Mesothelial cell of epicardium (in vitro differentiated cells): ENCODE data around the gene UPK3BL1. TPM values are rescaled to one million over a fixed set of nuclear protein-coding genes. Genes with fewer than 3 reads are reported as not detected.
"Not testable (repeated sequence)": the region's sequence is repeated elsewhere in the genome, so short reads cannot be mapped to it uniquely, and the experiment has no call there.

Source experiments
- DNase-seq, 2 experiments: peaks; one replicate each; pipeline ENCODE4 v3.0.0; 2021; ENCODE audit warnings: low spot score in 2 of 2; ENCODE audit not compliant: unreplicated experiment in 2 of 2
- H3K27ac Mint-ChIP-seq: 2 replicates; pipeline ENCODE4 v1.8.0; 2021; ENCODE audit warnings: mixed read lengths
- H3K27me3 Mint-ChIP-seq: 2 replicates; pipeline ENCODE4 v1.8.0; 2021; ENCODE audit warnings: low read depth, mixed read lengths
- H3K36me3 Mint-ChIP-seq: 2 replicates; pipeline ENCODE4 v1.8.0; 2021; ENCODE audit warnings: mixed read lengths
- H3K4me1 Mint-ChIP-seq: 2 replicates; pipeline ENCODE4 v1.8.0; 2021; ENCODE audit warnings: mixed read lengths
- H3K4me3 Mint-ChIP-seq: 2 replicates; pipeline ENCODE4 v1.8.0; 2021; ENCODE audit warnings: mild to moderate bottlenecking, moderate library complexity, mixed read lengths
- H3K9me3 Mint-ChIP-seq: 2 replicates; pipeline ENCODE4 v1.8.0; 2021; ENCODE audit warnings: mixed read lengths
- total RNA-seq: library from RNA; stranded (reverse); gene quantifications from 3 replicates; pipeline ENCODE4 v1.2.1, GENCODE V29; 2021

The UPK3BL1 gene
- total RNA-seq, 1 donor from 2014 or later: 26.8 TPM

DNA sequence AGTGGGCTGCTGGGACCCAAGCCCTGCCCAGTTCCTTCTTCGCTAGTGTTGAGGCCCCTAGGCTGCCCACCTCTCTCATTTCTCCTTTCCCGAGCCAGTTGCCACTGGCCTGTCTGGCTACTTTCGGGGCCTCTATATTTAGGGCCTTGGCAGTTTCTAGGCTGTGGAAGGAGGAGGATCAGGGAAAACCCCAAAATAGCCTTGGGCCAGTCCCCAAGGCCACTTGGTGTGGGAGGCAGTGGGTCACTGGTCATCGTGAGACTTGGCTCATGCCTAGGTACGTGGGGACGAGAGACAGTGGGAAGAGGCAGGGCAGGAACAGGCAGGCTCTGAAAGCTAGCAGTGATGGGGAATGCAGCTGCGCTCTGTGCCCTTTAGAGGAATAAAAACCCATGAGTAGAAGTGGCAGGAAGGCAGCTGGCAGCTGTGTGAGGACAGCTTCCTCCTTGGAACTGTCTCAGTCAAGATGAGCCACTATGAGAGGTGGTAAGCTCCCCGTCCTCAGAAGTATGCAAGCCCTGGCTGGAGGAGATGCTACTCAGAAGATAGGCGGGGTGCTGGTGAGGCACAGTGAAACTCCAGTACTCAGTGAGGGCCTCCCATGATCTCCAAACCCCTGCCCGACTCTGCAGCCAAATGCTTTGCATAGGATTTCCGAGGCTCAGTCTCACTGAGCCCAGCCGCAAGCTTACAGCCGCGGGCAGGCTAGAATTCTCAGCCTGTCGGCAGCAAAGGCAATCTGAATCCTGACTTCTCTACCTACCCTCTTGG, 28.8 kb downstream of the UPK3BL1 start:
- not testable (repeated sequence) for H3K4me1 Mint-ChIP-seq, H3K36me3 Mint-ChIP-seq, DNase-seq, H3K27me3 Mint-ChIP-seq, H3K27ac Mint-ChIP-seq, H3K4me3 Mint-ChIP-seq, H3K9me3 Mint-ChIP-seq

DNA sequence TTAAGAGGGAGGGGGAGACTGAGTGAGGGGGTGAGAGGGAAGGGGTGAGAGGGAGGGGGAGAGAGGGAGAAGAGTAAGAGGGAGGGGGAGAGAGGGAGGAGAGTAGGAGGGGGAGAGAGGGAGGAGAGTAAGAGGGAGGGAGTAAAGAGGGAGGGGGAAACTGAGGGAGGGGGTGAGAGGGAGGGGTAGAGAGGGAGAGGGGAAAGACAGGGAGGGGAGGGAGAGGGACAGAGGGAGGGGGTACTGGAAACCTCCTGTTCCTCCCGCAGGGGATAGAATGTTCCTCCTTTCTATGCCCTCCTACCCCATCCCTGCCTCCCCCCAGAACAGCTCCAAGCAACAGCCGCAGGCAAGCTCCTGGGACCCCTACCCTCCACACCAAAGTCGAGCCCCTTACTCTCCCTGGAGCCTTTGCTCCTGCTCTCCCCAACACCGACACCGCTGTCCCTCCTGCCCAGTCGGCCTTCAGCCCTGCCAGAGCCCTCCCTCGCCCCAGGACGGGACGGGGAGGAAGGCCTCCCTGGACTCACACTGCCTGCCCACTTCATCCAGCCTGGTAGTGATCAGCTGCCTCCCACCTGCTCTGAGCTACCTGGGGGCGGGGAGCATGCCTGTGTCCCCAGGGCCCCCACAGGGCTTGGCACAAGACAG, 30.8 kb downstream of the UPK3BL1 start:
- not testable (repeated sequence) for H3K27ac Mint-ChIP-seq, H3K27me3 Mint-ChIP-seq, H3K36me3 Mint-ChIP-seq, H3K4me3 Mint-ChIP-seq, DNase-seq, H3K4me1 Mint-ChIP-seq, H3K9me3 Mint-ChIP-seq

DNA sequence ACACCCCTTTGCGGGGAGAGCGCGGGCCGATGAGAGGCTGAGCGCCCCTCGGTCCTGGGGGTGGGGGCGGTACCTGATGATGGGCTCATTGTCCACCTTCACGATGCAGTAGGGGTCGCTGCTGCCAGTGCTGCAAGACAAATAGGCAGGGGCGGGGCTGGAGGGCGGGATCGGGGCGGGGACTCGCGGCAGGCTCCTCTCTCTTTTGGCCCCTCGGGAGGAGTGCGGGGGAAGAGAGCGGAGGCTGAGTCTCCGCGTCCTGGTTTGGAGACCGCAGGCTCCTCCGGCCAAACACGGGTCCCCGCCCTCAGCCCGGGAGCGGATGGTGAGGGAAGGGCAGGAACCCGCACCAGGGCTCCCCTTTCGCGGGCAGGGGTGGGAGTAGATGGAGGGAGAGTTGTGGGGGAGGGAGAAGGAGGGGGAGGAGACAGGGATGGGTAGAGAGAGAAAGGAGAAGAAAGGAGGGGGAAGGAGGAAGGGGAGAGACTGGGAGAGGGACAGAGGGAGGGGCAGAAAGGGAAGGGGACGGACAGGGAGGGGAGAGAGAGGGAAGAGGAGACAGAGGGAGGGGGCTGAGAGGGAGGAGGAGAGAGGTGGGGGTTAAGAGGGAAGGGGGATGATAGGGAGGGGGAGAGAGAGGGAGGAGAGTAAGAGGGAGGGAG, 31.4 kb downstream of the UPK3BL1 start:
- H3K9me3 Mint-ChIP-seq, H3K4me1 Mint-ChIP-seq, H3K27ac Mint-ChIP-seq, H3K4me3 Mint-ChIP-seq, H3K36me3 Mint-ChIP-seq, H3K27me3 Mint-ChIP-seq, DNase-seq: not testable (repeated sequence)

DNA sequence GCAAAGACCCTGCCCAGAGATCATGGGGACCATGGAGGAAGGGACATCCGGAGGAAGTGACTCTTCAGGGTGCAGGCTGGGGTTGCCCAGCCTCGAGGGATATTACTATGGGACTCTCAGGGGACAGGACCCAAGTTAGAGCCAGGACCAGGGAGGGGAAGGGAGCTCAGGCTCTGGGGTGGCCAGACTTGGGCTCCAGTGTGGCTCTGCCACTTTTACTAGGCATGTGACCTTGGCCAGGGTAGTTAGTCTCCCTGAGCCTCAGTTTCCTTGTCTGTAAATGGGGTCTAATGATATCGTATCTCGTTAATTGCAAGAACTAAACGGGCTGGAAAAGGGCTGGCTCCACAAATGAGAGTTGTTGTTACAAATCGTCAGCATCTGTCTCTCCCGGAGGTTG, 32.1 kb downstream of the UPK3BL1 start:
- not testable (repeated sequence) for H3K9me3 Mint-ChIP-seq, H3K4me3 Mint-ChIP-seq, H3K27ac Mint-ChIP-seq, H3K4me1 Mint-ChIP-seq, H3K36me3 Mint-ChIP-seq, H3K27me3 Mint-ChIP-seq, DNase-seq

DNA sequence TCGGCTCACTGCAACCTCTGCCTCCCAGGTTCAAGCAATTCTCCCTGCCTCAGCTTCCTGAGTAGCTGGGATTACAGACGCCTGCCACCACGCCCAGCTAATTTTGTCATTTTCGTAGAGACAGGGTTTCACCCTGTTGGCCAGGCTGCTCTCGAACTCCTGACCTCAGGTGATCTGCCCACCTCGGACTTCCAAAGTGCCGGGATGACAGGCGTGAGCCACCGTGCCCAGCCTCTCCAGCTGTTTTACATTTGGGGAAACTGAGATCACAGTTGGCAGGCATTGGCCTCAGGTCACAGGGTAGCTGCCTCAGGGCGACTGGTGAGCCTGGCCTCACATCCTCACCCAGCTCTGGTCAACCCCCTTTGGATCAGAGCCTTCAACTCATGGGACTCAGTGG, 32.9 kb downstream of the UPK3BL1 start:
- not testable (repeated sequence) for H3K36me3 Mint-ChIP-seq, H3K4me1 Mint-ChIP-seq, H3K27me3 Mint-ChIP-seq

DNA sequence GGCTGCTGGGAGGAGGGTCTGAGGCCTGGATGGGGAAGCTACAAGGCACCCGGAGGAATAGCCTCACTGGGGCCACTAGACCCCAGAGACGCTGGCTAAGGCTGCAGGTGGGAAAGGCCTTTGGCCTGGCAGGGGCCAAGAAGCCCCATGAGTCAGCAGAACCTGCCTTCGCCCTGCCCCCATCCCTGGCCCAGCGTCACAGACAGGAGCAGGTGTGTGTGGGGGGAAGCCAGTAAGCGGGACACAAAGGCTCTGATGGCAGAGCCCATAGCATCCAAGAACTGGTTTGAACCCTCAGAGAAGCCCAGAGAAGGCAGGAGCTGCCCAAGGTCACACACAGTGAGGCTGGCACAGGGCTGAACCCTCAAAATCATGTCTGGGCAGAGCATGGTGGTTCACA, 35.7 kb downstream of the UPK3BL1 start:
- not testable (repeated sequence) for H3K36me3 Mint-ChIP-seq, H3K27me3 Mint-ChIP-seq, DNase-seq, H3K9me3 Mint-ChIP-seq, H3K4me3 Mint-ChIP-seq, H3K27ac Mint-ChIP-seq, H3K4me1 Mint-ChIP-seq

More for the DNA sequence above, 32.9 kb downstream of the UPK3BL1 start:
- H3K4me3 Mint-ChIP-seq, H3K9me3 Mint-ChIP-seq, H3K27ac Mint-ChIP-seq, DNase-seq: not testable (repeated sequence)

DNA sequence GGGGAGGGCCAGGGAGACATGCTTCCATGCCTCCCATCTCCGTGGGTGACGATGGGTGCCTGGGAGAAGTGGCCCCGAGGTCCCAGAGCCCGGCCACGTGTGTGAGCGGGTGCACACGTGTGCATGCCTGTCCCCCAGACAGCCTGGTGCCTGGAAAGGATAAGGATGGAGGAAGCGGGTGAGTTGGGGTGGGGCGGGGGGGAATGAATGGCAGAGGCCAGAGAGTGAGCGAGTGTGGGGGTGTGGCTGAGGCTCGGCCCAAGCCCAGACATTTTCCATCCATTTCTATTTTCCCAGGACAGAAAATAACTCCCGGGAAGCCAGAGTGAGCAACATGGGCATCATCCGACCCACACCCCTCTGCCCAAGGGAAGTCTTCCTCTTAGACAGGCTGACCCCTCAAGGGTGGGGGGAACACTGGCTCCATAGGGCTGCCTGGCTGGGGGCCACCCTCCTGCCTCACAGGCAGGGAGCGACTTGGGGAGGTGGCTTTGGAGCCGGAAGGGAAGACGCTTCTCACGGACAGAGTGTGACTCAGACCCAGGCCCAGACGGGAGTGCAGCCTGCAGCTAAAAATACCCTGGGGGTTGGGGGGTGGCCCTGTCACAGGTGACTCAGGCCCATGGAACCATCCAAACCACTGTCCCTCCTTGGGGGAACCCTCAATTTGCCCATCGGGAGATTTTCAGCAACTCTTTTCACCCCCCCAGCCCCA, 38.0 kb downstream of the UPK3BL1 start:
- not testable (repeated sequence) for H3K36me3 Mint-ChIP-seq, H3K4me1 Mint-ChIP-seq, DNase-seq, H3K27me3 Mint-ChIP-seq, H3K4me3 Mint-ChIP-seq, H3K27ac Mint-ChIP-seq, H3K9me3 Mint-ChIP-seq

DNA sequence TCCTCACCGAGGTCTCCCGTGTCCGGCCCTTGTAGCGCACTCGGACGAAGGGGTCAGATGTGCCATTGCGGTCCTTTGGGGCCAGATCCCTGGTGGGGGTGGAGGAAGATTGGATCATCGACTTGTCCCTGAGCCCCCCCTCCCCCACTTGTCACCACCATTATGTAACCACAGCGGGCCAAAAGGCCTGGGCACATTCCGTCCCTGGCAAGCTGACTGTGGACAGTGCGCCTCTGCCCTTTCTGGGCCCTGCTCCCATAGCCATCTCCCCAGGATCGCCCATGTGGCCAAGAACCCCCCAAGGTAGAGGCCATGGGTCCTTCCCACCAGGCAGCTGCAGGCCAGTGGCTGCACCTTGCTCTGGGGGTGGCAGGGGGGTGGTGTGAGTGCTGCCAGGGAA, 40.3 kb downstream of the UPK3BL1 start:
- not testable (repeated sequence) for H3K4me3 Mint-ChIP-seq, H3K9me3 Mint-ChIP-seq, H3K27ac Mint-ChIP-seq, H3K4me1 Mint-ChIP-seq, H3K27me3 Mint-ChIP-seq, DNase-seq, H3K36me3 Mint-ChIP-seq

DNA sequence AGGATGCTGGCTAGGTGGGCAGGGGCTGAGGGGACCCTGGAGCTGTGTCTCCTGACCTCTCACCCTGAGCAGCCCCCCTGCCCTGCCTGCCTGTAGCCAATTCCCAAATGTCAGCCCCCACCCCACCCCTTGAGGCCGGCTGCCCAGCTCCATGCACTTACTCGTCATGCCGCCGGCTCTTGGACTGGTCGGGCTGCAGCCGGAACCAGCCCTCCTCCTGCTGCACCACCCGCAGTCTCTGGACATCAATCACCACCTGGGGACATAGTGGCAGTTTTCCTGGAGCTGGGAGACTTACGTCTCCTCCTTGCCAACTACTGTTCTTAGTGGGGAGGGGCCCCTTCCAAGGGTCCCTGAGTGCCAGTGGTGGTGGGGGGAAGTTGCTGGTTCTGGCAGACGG, 42.9 kb downstream of the UPK3BL1 start:
- H3K4me3 Mint-ChIP-seq, H3K9me3 Mint-ChIP-seq, H3K36me3 Mint-ChIP-seq, H3K27me3 Mint-ChIP-seq, H3K4me1 Mint-ChIP-seq, H3K27ac Mint-ChIP-seq, DNase-seq: not testable (repeated sequence)

DNA sequence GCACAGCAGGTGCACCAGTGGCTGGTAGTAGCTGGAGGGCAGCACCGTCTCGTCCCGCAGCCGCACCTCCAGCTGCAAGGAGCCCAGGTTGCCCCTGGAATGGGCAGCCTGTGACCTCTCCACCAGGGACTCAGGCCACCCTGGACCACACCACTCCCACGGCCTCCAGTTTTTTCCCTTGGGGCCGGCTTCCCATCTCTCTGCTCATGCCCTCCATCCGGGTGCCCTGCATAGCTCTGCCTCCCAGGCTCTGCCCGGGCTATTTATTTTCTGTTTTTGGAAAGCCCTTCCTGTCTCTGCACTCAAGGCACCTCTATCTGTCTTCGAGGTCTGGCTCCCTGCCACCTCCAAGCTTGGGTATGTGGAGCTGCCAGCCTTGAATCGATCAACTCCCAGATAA, 46.6 kb downstream of the UPK3BL1 start:
- not testable (repeated sequence) for H3K4me1 Mint-ChIP-seq, H3K4me3 Mint-ChIP-seq, DNase-seq, H3K9me3 Mint-ChIP-seq, H3K36me3 Mint-ChIP-seq, H3K27ac Mint-ChIP-seq, H3K27me3 Mint-ChIP-seq

DNA sequence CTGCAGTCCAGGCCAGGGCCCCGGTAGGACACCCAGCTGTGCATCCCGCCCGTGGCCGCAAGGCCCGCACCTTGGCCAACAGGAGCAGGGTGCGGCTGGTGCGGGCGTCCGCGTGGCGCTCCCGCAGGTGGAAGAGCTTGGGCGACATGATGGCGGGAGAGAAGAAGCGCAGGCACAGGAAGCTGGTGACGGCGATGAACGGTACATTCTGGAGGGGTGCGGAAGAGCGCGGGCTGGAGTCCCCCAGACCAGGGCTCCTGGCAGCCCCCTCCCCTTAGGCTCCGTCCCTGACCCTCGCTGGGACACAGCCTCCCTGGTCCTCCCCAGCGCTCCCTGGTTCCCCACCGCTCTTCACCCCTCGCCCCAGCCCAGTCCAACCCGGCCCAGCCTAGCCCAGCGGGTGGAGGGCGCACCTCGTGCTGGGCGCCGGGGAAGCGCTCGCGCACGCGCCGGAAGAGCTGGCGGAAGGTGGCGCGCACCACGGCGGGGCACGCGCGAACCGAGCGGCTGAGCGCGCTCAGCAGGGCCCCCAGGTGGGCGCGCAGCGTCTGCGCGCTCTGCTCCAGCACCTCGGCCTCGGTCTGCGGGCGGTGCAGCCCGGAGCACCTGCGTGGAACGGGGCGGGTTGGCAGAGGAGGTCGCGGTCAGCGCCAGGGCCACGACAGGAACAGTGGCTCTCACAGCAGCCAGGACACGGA, 48.8 kb downstream of the UPK3BL1 start:
- not testable (repeated sequence) for H3K4me3 Mint-ChIP-seq, H3K4me1 Mint-ChIP-seq, H3K27me3 Mint-ChIP-seq, H3K9me3 Mint-ChIP-seq, H3K36me3 Mint-ChIP-seq, H3K27ac Mint-ChIP-seq, DNase-seq

DNA sequence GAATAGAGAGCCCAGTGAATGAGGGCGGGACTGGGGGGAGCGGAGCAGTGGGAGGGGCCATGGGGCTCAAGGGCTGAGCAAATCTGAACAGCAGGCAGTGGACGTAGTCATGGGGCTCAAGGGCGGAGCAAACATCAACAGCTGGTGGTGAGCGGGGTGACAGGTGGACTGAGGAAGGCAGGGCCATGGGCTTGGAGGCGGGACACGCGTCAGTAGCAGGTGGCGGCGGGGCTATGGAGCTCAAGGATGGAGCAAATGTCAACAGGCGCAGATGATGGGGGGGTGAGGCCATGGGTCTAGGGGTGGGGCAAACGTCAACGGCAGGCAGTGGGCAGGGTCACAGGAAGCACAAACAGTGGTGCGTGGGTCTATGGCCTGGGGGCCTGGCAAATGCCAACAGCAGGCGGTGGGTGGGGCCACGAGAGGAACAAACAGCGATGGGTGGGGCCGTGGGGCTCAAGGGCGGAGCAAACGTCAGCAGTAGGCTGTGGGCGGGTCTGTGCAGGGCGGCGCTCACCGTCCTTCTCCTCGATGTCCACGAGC, 50.0 kb downstream of the UPK3BL1 start:
- H3K9me3 Mint-ChIP-seq, H3K36me3 Mint-ChIP-seq, H3K27me3 Mint-ChIP-seq, H3K4me3 Mint-ChIP-seq, H3K4me1 Mint-ChIP-seq, DNase-seq, H3K27ac Mint-ChIP-seq: not testable (repeated sequence)

DNA sequence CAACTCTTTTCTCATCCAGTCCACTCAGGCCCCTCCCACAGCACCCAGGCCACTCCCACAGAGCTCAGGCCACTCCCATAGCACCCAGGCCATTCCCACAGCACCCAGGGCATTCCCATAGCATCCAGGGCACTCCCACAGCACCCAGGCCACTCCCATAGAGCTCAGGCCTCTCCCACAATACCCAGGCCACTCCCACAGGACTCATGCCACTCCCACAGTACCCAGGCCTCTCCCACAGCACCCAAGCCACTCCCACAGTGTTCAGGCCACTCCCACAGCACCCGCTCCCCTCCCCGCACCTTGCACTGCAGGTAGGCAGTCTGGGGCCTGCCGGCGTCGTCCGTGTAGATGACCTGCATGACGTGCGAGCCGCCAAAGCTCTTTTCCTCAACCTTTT, 52.7 kb downstream of the UPK3BL1 start:
- H3K36me3 Mint-ChIP-seq, H3K9me3 Mint-ChIP-seq, H3K4me3 Mint-ChIP-seq, H3K27me3 Mint-ChIP-seq, DNase-seq, H3K27ac Mint-ChIP-seq, H3K4me1 Mint-ChIP-seq: not testable (repeated sequence)
